ENCODE results near the gene ZNF557.

Gene ZNF557

DNA sequence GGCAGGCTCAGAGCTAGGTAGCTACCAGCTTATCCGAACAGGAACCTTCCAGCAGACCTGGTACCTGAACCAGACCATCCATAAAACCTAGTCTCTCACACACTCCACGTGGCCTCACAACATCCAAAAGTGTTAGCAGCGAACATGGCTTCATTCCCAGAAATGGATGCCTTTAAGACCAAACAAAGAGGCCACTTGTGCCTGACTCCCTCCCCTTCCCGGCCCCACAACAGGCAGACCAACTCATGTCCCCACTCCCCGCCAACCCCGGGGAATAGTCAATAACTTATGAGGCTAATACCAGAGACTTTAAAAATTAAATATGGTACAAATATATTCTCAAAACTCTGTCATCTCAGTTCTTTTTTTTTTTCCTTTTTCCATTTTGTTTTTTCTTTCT lies 46.2 kb downstream of the ZNF557 start:
- no peaks in the 10 kb centered on the region for H3K4me1 Mint-ChIP-seq
- no peak overlapping the region for H3K4me3 Mint-ChIP-seq
- TF ChIP-seq, protein P1, sequence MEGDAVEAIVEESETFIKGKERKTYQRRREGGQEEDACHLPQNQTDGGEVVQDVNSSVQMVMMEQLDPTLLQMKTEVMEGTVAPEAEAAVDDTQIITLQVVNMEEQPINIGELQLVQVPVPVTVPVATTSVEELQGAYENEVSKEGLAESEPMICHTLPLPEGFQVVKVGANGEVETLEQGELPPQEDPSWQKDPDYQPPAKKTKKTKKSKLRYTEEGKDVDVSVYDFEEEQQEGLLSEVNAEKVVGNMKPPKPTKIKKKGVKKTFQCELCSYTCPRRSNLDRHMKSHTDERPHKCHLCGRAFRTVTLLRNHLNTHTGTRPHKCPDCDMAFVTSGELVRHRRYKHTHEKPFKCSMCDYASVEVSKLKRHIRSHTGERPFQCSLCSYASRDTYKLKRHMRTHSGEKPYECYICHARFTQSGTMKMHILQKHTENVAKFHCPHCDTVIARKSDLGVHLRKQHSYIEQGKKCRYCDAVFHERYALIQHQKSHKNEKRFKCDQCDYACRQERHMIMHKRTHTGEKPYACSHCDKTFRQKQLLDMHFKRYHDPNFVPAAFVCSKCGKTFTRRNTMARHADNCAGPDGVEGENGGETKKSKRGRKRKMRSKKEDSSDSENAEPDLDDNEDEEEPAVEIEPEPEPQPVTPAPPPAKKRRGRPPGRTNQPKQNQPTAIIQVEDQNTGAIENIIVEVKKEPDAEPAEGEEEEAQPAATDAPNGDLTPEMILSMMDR (IDR thresholded peaks at IDR 0.05; ENCODE audit: unreplicated experiment in 3 of 3) = no peak
- peaks cover 13% of the 10 kb centered on the region for H3K9me3 Mint-ChIP-seq
- H3K36me3 Mint-ChIP-seq (ENCODE audit: low read depth) = peaks cover 57% of the 10 kb centered on the region
- no peaks in the 10 kb centered on the region for H3K27me3 Mint-ChIP-seq (ENCODE audit: low read depth)
- no peak overlapping the region for H3K27ac Mint-ChIP-seq

DNA sequence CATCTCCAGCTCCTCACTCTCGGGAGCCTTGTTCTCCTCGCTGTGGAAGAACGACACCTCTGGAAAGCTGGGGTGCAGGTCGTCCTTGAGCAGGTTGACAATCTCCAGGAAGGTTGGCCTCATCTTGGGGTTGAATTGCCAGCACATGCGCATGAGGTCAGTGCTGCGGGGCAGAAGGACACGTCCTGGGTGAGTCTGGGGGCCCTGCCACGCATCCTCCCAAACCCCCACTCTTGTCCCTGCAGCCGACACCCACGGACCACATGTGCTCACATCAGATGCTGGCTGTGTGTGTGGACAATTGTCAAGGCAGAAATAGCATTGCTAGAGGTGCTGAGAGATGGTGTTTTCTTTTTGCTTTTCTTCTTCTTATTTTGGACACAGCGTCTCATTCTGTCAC lies 47.7 kb downstream of the ZNF557 start:
- TF ChIP-seq, protein P1 (IDR thresholded peaks at IDR 0.05; ENCODE audit: unreplicated experiment in 3 of 3) = no peak
- Mint-ChIP-seq H3K9me3 (peaks cover 13% of the 10 kb centered on the region), H3K27ac (no peak overlapping the region), H3K27me3 (ENCODE audit: low read depth) (no peaks in the 10 kb centered on the region), H3K36me3 (ENCODE audit: low read depth) (peaks cover 67% of the 10 kb centered on the region), H3K4me3 (no peak overlapping the region), H3K4me1 (no peaks in the 10 kb centered on the region)

DNA sequence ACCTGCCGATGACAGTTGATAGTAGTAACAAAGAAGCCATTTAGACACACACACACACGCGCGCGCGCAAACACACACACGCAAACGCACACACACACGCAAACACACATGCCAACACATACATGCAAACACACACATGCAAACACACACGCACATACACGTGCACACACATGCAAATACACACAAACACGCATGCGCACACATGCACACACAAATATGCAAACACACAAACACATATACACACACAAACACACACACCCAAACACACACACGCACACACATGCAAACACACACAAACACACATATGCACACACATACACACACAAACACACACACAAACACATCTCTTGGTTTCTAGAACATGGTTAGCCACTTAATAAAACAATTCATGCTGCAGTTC lies 50.1 kb downstream of the ZNF557 start:
- Mint-ChIP-seq H3K9me3 (peaks cover 1% of the 10 kb centered on the region), H3K36me3 (ENCODE audit: low read depth) (peaks cover 65% of the 10 kb centered on the region), H3K27me3 (ENCODE audit: low read depth) (no peaks in the 10 kb centered on the region), H3K4me1 (no peaks in the 10 kb centered on the region), H3K4me3 (no peak overlapping the region), H3K27ac (no peak overlapping the region)
- TF ChIP-seq, protein P1 (IDR thresholded peaks at IDR 0.05; ENCODE audit: unreplicated experiment in 3 of 3) = no peak

DNA sequence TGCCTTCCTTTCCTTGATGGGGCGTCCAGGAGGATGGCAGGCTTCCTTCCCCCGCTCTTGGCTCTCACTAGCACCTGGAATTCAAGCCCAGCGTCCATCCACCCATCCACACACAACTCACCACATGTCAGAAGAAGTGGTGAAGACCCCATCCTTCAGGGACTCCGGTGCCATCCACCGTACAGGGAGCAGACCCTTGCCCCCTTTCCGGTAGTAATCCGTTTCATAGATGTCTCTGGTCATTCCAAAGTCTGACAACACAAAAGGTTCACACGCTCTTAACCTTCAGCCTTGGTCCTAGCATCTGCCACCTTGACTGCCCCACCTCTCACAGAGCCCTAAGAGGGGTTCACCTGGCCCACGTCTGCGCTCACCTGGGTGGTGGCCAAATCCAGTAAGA lies 51.0 kb downstream of the ZNF557 start:
- Mint-ChIP-seq H3K9me3 (peaks cover 8% of the 10 kb centered on the region), H3K4me1 (no peaks in the 10 kb centered on the region), H3K4me3 (no peak overlapping the region), H3K27me3 (ENCODE audit: low read depth) (no peaks in the 10 kb centered on the region), H3K36me3 (ENCODE audit: low read depth) (peaks cover 67% of the 10 kb centered on the region), H3K27ac (no peak overlapping the region)
- TF ChIP-seq, protein P1 (IDR thresholded peaks at IDR 0.05; ENCODE audit: unreplicated experiment in 3 of 3) = no peak

DNA sequence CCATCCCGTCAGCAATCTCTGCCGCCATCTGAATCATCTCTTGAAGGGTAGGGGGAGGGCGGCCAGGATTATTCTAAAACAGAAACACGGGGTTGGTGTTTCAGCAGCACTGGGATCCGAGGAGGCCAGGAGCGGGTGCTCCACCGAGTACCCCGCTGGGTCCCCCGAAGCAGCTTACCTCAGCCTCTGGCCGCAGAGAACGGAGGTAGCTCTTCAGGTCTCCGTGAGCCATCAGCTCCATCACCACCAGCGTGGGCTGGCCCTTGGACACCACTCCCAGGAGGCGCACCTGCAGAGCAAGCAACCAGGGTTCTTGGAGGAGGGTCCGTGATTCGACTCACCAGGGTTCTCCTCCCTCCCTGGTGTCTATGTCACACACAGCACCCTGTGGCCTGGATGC lies 53.2 kb downstream of the ZNF557 start:
- Mint-ChIP-seq H3K4me1 (no peaks in the 10 kb centered on the region), H3K27me3 (ENCODE audit: low read depth) (no peaks in the 10 kb centered on the region), H3K36me3 (ENCODE audit: low read depth) (peaks cover 69% of the 10 kb centered on the region), H3K27ac (no peak overlapping the region), H3K9me3 (peaks cover 11% of the 10 kb centered on the region), H3K4me3 (no peak overlapping the region)
- TF ChIP-seq, protein P1 (IDR thresholded peaks at IDR 0.05; ENCODE audit: unreplicated experiment in 3 of 3) = no peak

DNA sequence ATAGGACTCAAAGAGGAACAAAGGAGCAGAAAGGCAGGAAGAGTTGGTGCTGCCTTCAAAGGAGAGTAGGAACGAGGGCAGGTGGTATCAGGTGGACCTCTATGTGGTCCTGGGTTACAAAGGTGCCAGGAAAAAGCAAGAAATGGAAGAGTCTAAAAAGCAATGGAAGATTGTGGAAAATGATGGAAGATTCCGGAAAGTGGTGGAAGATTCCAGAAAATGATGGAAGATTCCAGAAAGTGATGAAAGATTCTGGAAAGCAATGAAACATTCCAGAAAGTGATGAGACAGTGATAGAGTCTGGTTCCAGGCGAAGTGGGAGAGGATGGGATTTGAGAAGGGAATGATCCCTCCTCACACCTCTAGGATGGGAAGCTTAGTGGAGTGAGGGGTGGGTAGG lies 55.3 kb downstream of the ZNF557 start:
- TF ChIP-seq, protein P1 (IDR thresholded peaks at IDR 0.05; ENCODE audit: unreplicated experiment in 3 of 3) = no peak
- H3K4me3 Mint-ChIP-seq = no peak overlapping the region

More for the DNA sequence above, 55.3 kb downstream of the ZNF557 start:
- H3K36me3 Mint-ChIP-seq (ENCODE audit: low read depth) = peaks cover 75% of the 10 kb centered on the region
- H3K27ac Mint-ChIP-seq = no peak overlapping the region
- H3K27me3 Mint-ChIP-seq (ENCODE audit: low read depth) = no peaks in the 10 kb centered on the region
- peaks cover 11% of the 10 kb centered on the region for H3K9me3 Mint-ChIP-seq
- H3K4me1 Mint-ChIP-seq = no peaks in the 10 kb centered on the region

All from nephron (organoid).